Thyroid gland (tissue), 4 donors: ENCODE measurements around the gene POLR2M.

Source experiments
- POLR2A ChIP-seq, 2 donors: fragments of 450-650 bp; IDR thresholded peaks; one replicate each; pipeline ENCODE4 v1.6.1; 2017; ENCODE audit warnings: antibody characterized with exemption in 2 of 2, mild to moderate bottlenecking in 2 of 2, moderate library complexity in 1 of 2
- TF ChIP-seq, protein P1 (sequence below), 6 experiments: fragments of 200-600 bp in 3 of 6; fragments of 450-650 bp in 3 of 6; sonication (generic) in 3 of 6; IDR thresholded peaks; one replicate each; pipeline ENCODE4 v1.5.1; 2016 to 2019; ENCODE audit warnings: antibody characterized with exemption in 6 of 6, mild to moderate bottlenecking in 2 of 6, inconsistent platforms in 1 of 6, moderate library complexity in 1 of 6

GRCh38 chr15:57720867-57721266, 14.4 kb downstream of the POLR2M start:
- TF ChIP-seq, protein P1, sequence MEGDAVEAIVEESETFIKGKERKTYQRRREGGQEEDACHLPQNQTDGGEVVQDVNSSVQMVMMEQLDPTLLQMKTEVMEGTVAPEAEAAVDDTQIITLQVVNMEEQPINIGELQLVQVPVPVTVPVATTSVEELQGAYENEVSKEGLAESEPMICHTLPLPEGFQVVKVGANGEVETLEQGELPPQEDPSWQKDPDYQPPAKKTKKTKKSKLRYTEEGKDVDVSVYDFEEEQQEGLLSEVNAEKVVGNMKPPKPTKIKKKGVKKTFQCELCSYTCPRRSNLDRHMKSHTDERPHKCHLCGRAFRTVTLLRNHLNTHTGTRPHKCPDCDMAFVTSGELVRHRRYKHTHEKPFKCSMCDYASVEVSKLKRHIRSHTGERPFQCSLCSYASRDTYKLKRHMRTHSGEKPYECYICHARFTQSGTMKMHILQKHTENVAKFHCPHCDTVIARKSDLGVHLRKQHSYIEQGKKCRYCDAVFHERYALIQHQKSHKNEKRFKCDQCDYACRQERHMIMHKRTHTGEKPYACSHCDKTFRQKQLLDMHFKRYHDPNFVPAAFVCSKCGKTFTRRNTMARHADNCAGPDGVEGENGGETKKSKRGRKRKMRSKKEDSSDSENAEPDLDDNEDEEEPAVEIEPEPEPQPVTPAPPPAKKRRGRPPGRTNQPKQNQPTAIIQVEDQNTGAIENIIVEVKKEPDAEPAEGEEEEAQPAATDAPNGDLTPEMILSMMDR (IDR thresholded peaks at IDR 0.05) = no peak
- no peak for TF ChIP-seq POLR2A (IDR thresholded peaks at IDR 0.05)
